IgD-negative memory B cell (primary cell): ENCODE measurements around the gene PSMD8. TPM values are rescaled to one million over a fixed set of nuclear protein-coding genes. Genes with fewer than 3 reads are reported as not detected.
"Not testable (repeated sequence)": the region's sequence is repeated elsewhere in the genome, so short reads cannot be mapped to it uniquely, and the experiment has no call there.

Source experiments
- H3K27ac Mint-ChIP-seq, 3 donors: one replicate each; pipeline ENCODE4 v1.8.0; 2020 to 2022; ENCODE audit warnings: mild to moderate bottlenecking in 3 of 3, mixed read lengths in 3 of 3, moderate library complexity in 1 of 3
- H3K27me3 Mint-ChIP-seq: one replicate; pipeline ENCODE4 v1.8.0; 2021; ENCODE audit warnings: mixed read lengths
- H3K36me3 Mint-ChIP-seq: one replicate; pipeline ENCODE4 v1.8.0; 2020; ENCODE audit warnings: mild to moderate bottlenecking, mixed read lengths
- H3K4me1 Mint-ChIP-seq, 3 donors: one replicate each; pipeline ENCODE4 v1.8.0; 2020 to 2022; ENCODE audit warnings: mixed read lengths in 3 of 3, mild to moderate bottlenecking in 1 of 3
- H3K4me3 Mint-ChIP-seq, 4 donors: one replicate each; pipeline ENCODE4 v1.8.0; 2020 to 2022; ENCODE audit warnings: mild to moderate bottlenecking in 4 of 4, mixed read lengths in 4 of 4, moderate library complexity in 3 of 4
- H3K9me3 Mint-ChIP-seq, 3 donors: one replicate each; pipeline ENCODE4 v1.8.0; 2020 to 2021; ENCODE audit warnings: mixed read lengths in 3 of 3, mild to moderate bottlenecking in 1 of 3
- polyA plus RNA-seq: library from polyadenylated mRNA; unstranded; fragments of 300-500 nt; fragmentation: Illumina TruSeq; gene quantifications from one replicate; pipeline ENCODE4 v1.2.3, GENCODE V29; 2021

The PSMD8 gene
- polyA plus RNA-seq, 1 donor from 2014 or later = 191 TPM

DNA sequence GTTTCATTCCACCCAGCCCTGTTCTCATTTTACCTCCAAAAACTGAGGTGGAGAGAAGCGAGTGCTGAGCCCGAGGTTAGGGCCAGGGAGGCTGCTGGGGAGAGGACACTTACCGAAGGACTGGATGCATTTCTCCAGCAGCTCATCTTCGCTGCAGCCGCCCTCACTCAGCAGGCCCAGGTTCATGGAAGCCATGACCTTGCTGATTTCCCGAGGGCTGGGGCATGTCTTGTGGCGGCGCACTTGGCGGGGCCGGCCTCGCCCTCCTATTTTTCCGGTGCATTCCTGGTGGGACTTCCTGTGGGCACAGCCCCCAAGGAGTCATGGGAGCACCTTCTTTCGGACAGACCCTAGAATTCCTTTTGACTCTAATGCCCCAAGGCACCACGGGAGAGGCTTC lies 47.5 kb downstream of the PSMD8 start:
- Mint-ChIP-seq H3K4me1 (peaks cover 17 to 24% (median 21%) of the 10 kb centered on the region in 3 donors), H3K9me3 (no peaks in the 10 kb centered on the region), H3K27ac (no peak overlapping the region), H3K36me3 (no peaks in the 10 kb centered on the region), H3K4me3 (no peak overlapping the region), H3K27me3 (no peaks in the 10 kb centered on the region)

- H3K4me1 Mint-ChIP-seq = peaks cover 15 to 20% (median 16%) of the 10 kb centered on the region in 3 donors
- no peaks in the 10 kb centered on the region for H3K9me3 Mint-ChIP-seq
- H3K27me3 Mint-ChIP-seq = peaks cover under 1% of the 10 kb centered on the region
- H3K4me3 Mint-ChIP-seq = no peak overlapping the region
- no peak overlapping the region for H3K27ac Mint-ChIP-seq
- H3K36me3 Mint-ChIP-seq = no peaks in the 10 kb centered on the region
Measured at GRCh38 chr19:38422438-38422837, 48.1 kb downstream of the PSMD8 start.

GRCh38 chr19:38424272-38424671 lies 49.9 kb downstream of the PSMD8 start:
- Mint-ChIP-seq H3K9me3 (no peaks in the 10 kb centered on the region), H3K36me3 (no peaks in the 10 kb centered on the region), H3K27ac (no peak overlapping the region), H3K4me3 (no peak overlapping the region), H3K4me1 (peaks cover 12 to 15% (median 13%) of the 10 kb centered on the region in 3 donors), H3K27me3 (peaks cover 6% of the 10 kb centered on the region)

DNA sequence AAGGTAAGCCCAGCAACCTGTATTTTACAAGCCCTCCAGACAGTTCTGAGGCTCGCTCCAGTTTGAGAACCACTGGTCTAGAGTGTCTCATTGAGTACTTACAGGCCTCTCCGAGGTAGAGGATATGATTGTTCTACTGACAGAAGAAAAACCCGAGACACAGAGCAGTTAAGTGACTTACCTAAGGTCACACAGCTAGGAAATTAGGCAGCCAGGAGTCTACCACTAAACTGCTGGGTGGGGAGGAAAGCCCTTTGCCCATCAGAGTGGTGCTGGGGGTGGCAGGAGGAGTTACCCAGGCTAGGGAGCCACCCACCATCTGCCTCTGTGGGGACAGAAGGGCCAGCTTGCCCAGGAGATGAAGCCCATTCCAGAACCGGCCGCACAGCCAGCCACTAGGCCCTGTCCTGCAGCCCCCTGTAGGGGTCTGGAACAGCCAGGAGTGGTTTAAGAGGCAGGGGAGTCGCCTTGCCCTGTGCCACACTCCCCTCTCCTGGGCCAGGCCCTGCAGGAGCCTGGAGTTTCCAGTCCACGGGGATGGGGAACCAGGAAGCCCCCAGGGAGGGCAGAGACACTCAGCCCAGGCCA lies 50.9 kb downstream of the PSMD8 start:
- Mint-ChIP-seq H3K27ac (no peak overlapping the region), H3K4me1 (peaks cover 12 to 20% (median 13%) of the 10 kb centered on the region in 3 donors), H3K36me3 (peaks cover 2% of the 10 kb centered on the region), H3K27me3 (peaks cover 10% of the 10 kb centered on the region), H3K4me3 (peak overlapping the region in 1 of 4 donors; percentile 65), H3K9me3 (no peaks in the 10 kb centered on the region)

DNA sequence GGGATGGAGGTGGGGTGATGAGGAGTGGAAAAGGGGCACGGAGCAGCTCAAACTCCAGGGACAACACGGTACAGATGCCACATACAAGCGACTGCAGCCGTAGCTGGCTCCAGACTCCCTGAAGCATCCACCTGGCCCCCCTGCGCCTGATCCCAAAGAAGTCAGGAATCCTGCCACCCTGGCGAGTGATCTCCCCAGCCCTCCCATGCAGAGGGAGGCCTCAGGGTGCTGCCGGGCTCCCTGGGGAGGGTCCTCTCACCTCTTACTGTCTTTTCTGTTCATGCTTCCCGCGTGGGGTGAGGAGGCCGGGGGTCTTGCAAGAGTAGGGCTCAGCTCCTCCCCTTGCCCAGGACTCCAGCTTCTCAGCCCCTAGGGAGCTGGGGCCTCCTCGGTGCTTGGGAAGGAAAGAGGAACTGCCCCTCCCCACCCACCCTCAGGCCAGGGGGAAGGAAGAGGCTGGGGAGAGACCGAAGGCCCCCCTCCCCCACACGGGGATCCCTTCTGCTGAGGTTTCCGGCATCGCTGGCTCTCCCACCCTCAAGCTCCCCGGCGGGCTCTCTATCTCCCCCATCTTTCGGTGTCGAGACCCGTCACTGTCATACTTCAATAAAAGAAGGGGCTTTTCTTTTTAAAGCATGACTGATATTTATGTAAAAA lies 51.6 kb downstream of the PSMD8 start, which contains the start of gene RASGRP4:
TSS of gene RASGRP4 (minus strand) at position 410 of the 657 bp plus-strand sequence. CDS start at position 282, 128 bp downstream.
- Mint-ChIP-seq H3K4me3 (peak within 1 kb of the TSS; percentile 68 to 89 (median 82)), H3K9me3 (no peaks in the 10 kb centered on the region), H3K27ac (peak within 1 kb of the TSS in 2 of 3 donors; percentile 32 to 64), H3K4me1 (peaks cover 12 to 20% (median 13%) of the 10 kb centered on the region in 3 donors), H3K36me3 (peaks cover 2% of the 10 kb centered on the region), H3K27me3 (peaks cover 10% of the 10 kb centered on the region)

- Mint-ChIP-seq H3K4me3 (peak overlapping the region in 3 of 4 donors; percentile 68 to 74 (median 74)), H3K27me3 (peaks cover 10% of the 10 kb centered on the region), H3K27ac (peak overlapping the region in 1 of 3 donors; percentile 26), H3K4me1 (peaks cover 12 to 20% (median 13%) of the 10 kb centered on the region in 3 donors)
- H3K36me3 Mint-ChIP-seq, H3K9me3 Mint-ChIP-seq: not testable (repeated sequence)
Measured at GRCh38 chr19:38427035-38427677, 52.8 kb downstream of the PSMD8 start.

GRCh38 chr19:38429055-38429810 lies 54.9 kb downstream of the PSMD8 start:
- peaks cover 2% of the 10 kb centered on the region for H3K36me3 Mint-ChIP-seq
- peaks cover 15 to 24% (median 16%) of the 10 kb centered on the region in 3 donors for H3K4me1 Mint-ChIP-seq
- peaks cover 19% of the 10 kb centered on the region for H3K27me3 Mint-ChIP-seq
- no peak overlapping the region for H3K27ac Mint-ChIP-seq
- H3K4me3 Mint-ChIP-seq = peak overlapping the region in 2 of 4 donors; percentile 8 to 10
- no peaks in the 10 kb centered on the region for H3K9me3 Mint-ChIP-seq

GRCh38 chr19:38429811-38430156 lies 55.4 kb downstream of the PSMD8 start:
- no peaks in the 10 kb centered on the region for H3K9me3 Mint-ChIP-seq
- peaks cover 2% of the 10 kb centered on the region for H3K36me3 Mint-ChIP-seq
- H3K27me3 Mint-ChIP-seq = peaks cover 21% of the 10 kb centered on the region
- peaks cover 15 to 24% (median 16%) of the 10 kb centered on the region in 3 donors for H3K4me1 Mint-ChIP-seq
- peak overlapping the region in 1 of 4 donors; percentile 10 for H3K4me3 Mint-ChIP-seq
- no peak overlapping the region for H3K27ac Mint-ChIP-seq

- H3K4me3 Mint-ChIP-seq = no peak overlapping the region
- H3K9me3 Mint-ChIP-seq = no peaks in the 10 kb centered on the region
- peaks cover 21% of the 10 kb centered on the region for H3K27me3 Mint-ChIP-seq
- H3K27ac Mint-ChIP-seq = no peak overlapping the region
- peaks cover 12 to 24% (median 14%) of the 10 kb centered on the region in 3 donors for H3K4me1 Mint-ChIP-seq
- peaks cover 2% of the 10 kb centered on the region for H3K36me3 Mint-ChIP-seq
Measured at GRCh38 chr19:38430931-38431330, 56.6 kb downstream of the PSMD8 start.

DNA sequence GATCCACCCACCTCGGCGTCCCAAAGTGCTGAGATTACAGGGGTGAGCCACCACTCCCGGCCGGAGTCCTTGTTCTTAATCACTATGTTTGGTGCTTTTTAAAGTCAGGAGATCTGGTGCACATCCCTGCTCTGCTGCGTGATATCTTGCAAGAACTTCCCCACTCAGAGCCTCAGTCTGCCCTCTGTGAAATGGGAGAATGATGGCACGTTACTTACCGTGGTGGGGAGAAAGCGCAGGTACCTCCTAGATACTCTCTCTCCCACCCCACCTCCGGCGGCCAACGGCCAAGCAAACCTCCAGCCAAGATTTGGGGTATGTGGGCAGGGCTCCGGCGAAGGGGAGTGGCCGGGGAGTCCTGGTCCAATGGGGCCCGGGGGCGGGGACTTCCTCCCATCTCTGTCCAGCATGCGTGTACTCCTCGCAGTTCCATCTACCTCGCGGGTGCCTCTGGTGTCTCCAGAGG lies 58.9 kb downstream of the PSMD8 start, which contains the start of gene RYR1:
TSS of gene RYR1 (plus strand) at position 424 of the 466 bp plus-strand sequence. CDS start 139 bp downstream, outside the sequence.
- peak within 1 kb of the TSS in 1 of 3 donors; percentile 71 for H3K27ac Mint-ChIP-seq
- peaks cover 2% of the 10 kb centered on the region for H3K36me3 Mint-ChIP-seq
- H3K4me3 Mint-ChIP-seq = peak within 1 kb of the TSS in 3 of 4 donors; percentile 17 to 84 (median 83)
- H3K4me1 Mint-ChIP-seq = peaks cover 3 to 12% (median 7%) of the 10 kb centered on the region in 3 donors
- peaks cover 0 to 3% (median 0%) of the 10 kb centered on the region in 3 donors for H3K9me3 Mint-ChIP-seq
- H3K27me3 Mint-ChIP-seq = peaks cover 16% of the 10 kb centered on the region

Other genes starting within 250 kb of the PSMD8 start
- 0.24 TPM for gene DPF1, start 150.3 kb upstream of the PSMD8 start, polyA plus RNA-seq
- 79.1 TPM for gene PPP1R14A, start 118.2 kb upstream of the PSMD8 start, polyA plus RNA-seq
- gene SPINT2, start 110.0 kb upstream of the PSMD8 start, polyA plus RNA-seq = 167 TPM
- gene C19orf33, start 70.3 kb upstream of the PSMD8 start, polyA plus RNA-seq = 0.83 TPM
- 33.7 TPM for gene YIF1B, start 58.6 kb upstream of the PSMD8 start, polyA plus RNA-seq
- 3.6 TPM for gene KCNK6, start 54.7 kb upstream of the PSMD8 start, polyA plus RNA-seq
- 1.6 TPM for gene CATSPERG, start 38.7 kb upstream of the PSMD8 start, polyA plus RNA-seq
- gene GGN, start 13.5 kb downstream of the PSMD8 start, polyA plus RNA-seq = not detected
- gene SPRED3, start 14.1 kb downstream of the PSMD8 start, polyA plus RNA-seq = not detected
- gene FAM98C, start 28.5 kb downstream of the PSMD8 start, polyA plus RNA-seq = 26.2 TPM
- gene RASGRP4, start 51.6 kb downstream of the PSMD8 start, polyA plus RNA-seq = 0.25 TPM
- 0.03 TPM for gene RYR1, start 59.1 kb downstream of the PSMD8 start, polyA plus RNA-seq
- gene MAP4K1, start 243.4 kb downstream of the PSMD8 start, polyA plus RNA-seq = 250 TPM
- gene EIF3K, start 244.6 kb downstream of the PSMD8 start, polyA plus RNA-seq = 371 TPM